Suprapubic skin (tissue), 4 donors: Measurements from ENCODE around the gene LCE1C. TPM values are rescaled to one million over a fixed set of nuclear protein-coding genes. Genes with fewer than 3 reads are reported as not detected.

Experiments
- DNase-seq, 2 donors: peaks; one replicate each; pipeline ENCODE4 v3.0.0-alpha.2; 2019; ENCODE audit warnings: low spot score in 2 of 2
- H3K27ac ChIP-seq: fragments of 200-600 bp; sonication (generic); one replicate; pipeline ENCODE4 v1.5.1; 2019
- H3K27me3 ChIP-seq: fragments of 200-600 bp; sonication (generic); one replicate; pipeline ENCODE4 v1.5.1; 2019
- H3K36me3 ChIP-seq: fragments of 200-600 bp; sonication (generic); one replicate; pipeline ENCODE4 v1.5.1; 2019
- H3K4me1 ChIP-seq: fragments of 200-600 bp; sonication (generic); one replicate; pipeline ENCODE4 v1.5.1; 2019
- H3K4me3 ChIP-seq: fragments of 200-600 bp; sonication (generic); one replicate; pipeline ENCODE4 v1.5.1; 2019; ENCODE audit warnings: mild to moderate bottlenecking
- H3K9me3 ChIP-seq: fragments of 200-600 bp; sonication (generic); one replicate; pipeline ENCODE4 v1.5.1; 2019
- CTCF ChIP-seq, 2 donors: fragments of 200-600 bp in 1 of 2; fragments of 450-650 bp in 1 of 2; sonication (generic) in 1 of 2; IDR thresholded peaks; one replicate each; pipeline ENCODE4 v1.5.1; 2016 to 2019; ENCODE audit warnings: antibody characterized with exemption in 2 of 2, mild to moderate bottlenecking in 1 of 2, moderate library complexity in 1 of 2
- EP300 ChIP-seq: sonication (generic); formaldehyde crosslinking; IDR thresholded peaks from one replicate; pipeline ENCODE4 v1.6.1; 2017; ENCODE audit warnings: antibody characterized with exemption
- POLR2A ChIP-seq, 2 donors: fragments of 450-650 bp; IDR thresholded peaks; one replicate each; pipeline ENCODE4 v1.6.1; 2017; ENCODE audit warnings: antibody characterized with exemption in 2 of 2, mild to moderate bottlenecking in 2 of 2, moderate library complexity in 2 of 2
- POLR2AphosphoS5 ChIP-seq, 3 donors: sonication (generic); formaldehyde crosslinking; IDR thresholded peaks; one replicate each; pipeline ENCODE4 v1.6.1; 2017; ENCODE audit warnings: antibody characterized with exemption in 3 of 3
- WGBS: methylation state at CpG from one replicate; pipeline ENCODE4 v1.1.5; 2018; 5-methylcytosine and 5-hydroxymethylcytosine counted together
- total RNA-seq, 4 donors: library from RNA; depleted of rRNA; stranded (reverse); fragments of >200 nt; gene quantifications; one replicate each; pipeline ENCODE4 v1.1.0, GENCODE V29; 2016

LCE1C gene
- total RNA-seq, 4 donors from 2014 or later, result 73.2 to 1,471 (median 1,283) TPM

DNA sequence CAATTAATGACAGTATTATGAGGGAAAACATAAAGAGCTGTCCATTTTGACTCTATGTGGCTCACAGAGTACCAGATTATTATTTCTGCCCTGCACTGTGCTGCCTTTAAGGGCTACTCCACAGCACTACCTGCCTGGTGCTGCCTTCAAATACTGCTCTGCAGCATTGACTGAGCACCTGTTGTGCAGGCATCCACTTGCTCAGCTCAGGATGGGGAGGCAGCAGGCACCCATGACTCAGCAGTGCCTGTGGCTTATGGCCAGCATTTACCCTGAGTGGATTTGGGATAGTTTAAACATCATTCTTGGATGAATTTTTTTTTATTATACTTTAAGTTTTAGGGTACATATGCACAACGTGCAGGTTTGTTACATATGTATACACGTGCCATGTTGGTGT, 49.6 kb downstream of the LCE1C start:
- Histone ChIP-seq H3K4me1 (peaks cover 24% of the 10 kb centered on the region), H3K9me3 (no peaks in the 10 kb centered on the region), H3K27ac (no peak overlapping the region), H3K27me3 (no peaks in the 10 kb centered on the region), H3K4me3 (no peak overlapping the region), H3K36me3 (no peaks in the 10 kb centered on the region)
- 67% methylated on average over 2 of the region's 2 CpGs for WGBS
- no peak for TF ChIP-seq POLR2A (IDR thresholded peaks at IDR 0.05)
- TF ChIP-seq EP300, result no peak
- no peak for TF ChIP-seq POLR2AphosphoS5 (IDR thresholded peaks at IDR 0.05)
- no peak for TF ChIP-seq CTCF (IDR thresholded peaks at IDR 0.05)
- DNase-seq, result no peak

Other genes with a start within 250 kb of the LCE1C start
- 10 to 100 TPM in 1 of 4 donors, 1 to 10 TPM in 2, not detected in 1; 4.8 to 19.0 (median 7.4) TPM for gene LCE3E, start 239.9 kb downstream of the LCE1C start, total RNA-seq
- 10 to 100 TPM in 2 of 4 donors, 1 to 10 TPM in 2; 3.7 to 27.1 (median 15.4) TPM for gene LCE3D, start 226.1 kb downstream of the LCE1C start, total RNA-seq
- not detected for gene LCE3C, start 206.4 kb downstream of the LCE1C start, total RNA-seq
- not detected for gene LCE3B, start 192.8 kb downstream of the LCE1C start, total RNA-seq
- gene LCE3A, start 183.5 kb downstream of the LCE1C start, total RNA-seq, result not detected
- gene LCE2D, start 143.3 kb downstream of the LCE1C start, total RNA-seq, result 100 to 1,000 TPM in 3 of 4 donors, 10 to 100 TPM in 1; 11.8 to 304 (median 222) TPM
- gene LCE2C, start 131.4 kb downstream of the LCE1C start, total RNA-seq, result 100 to 1,000 TPM in 3 of 4 donors, 10 to 100 TPM in 1; 66.5 to 669 (median 515) TPM
- 1,000 to 10,000 TPM in 2 of 4 donors, 100 to 1,000 TPM in 1, 10 to 100 TPM in 1; 91.9 to 1,442 (median 997) TPM for gene LCE2B, start 120.5 kb downstream of the LCE1C start, total RNA-seq
- gene LCE2A, start 108.3 kb downstream of the LCE1C start, total RNA-seq, result 100 to 1,000 TPM in 3 of 4 donors, 10 to 100 TPM in 1; 28.2 to 457 (median 159) TPM
- 1 to 10 TPM in 3 of 4 donors, not detected in 1; 3.0 to 7.7 (median 3.6) TPM for gene LCE4A, start 98.5 kb downstream of the LCE1C start, total RNA-seq
- gene KPRP, start 48.6 kb downstream of the LCE1C start, total RNA-seq, result 100 to 1,000 TPM in 3 of 4 donors, 10 to 100 TPM in 1; 20.9 to 138 (median 131) TPM
- 10 to 100 TPM in 3 of 4 donors, not detected in 1; 23.4 to 71.3 (median 42.8) TPM for gene LCE1F, start 31.5 kb downstream of the LCE1C start, total RNA-seq
- gene LCE1E, start 20.4 kb downstream of the LCE1C start, total RNA-seq, result 10 to 100 TPM in 3 of 4 donors, 1 to 10 TPM in 1; 5.5 to 71.0 (median 29.6) TPM
- 100 to 1,000 TPM in 2 of 4 donors, 10 to 100 TPM in 2; 32.8 to 203 (median 101) TPM for gene LCE1D, start 9.9 kb downstream of the LCE1C start, total RNA-seq
- 100 to 1,000 TPM in 3 of 4 donors, 10 to 100 TPM in 1; 29.6 to 197 (median 166) TPM for gene LCE1B, start 5.3 kb upstream of the LCE1C start, total RNA-seq
- gene LCE1A, start 20.8 kb upstream of the LCE1C start, total RNA-seq, result 100 to 1,000 TPM in 3 of 4 donors, 10 to 100 TPM in 1; 69.4 to 516 (median 417) TPM
- gene LCE6A, start 36.2 kb upstream of the LCE1C start, total RNA-seq, result 10 to 100 TPM in 3 of 4 donors, 1 to 10 TPM in 1; 3.0 to 95.6 (median 55.0) TPM
- gene LCE7A, start 53.3 kb upstream of the LCE1C start, total RNA-seq, result not detected
- gene SMCP, start 71.7 kb upstream of the LCE1C start, total RNA-seq, result not detected
- 100 to 1,000 TPM in 3 of 4 donors, 10 to 100 TPM in 1; 50.2 to 213 (median 138) TPM for gene IVL, start 101.9 kb upstream of the LCE1C start, total RNA-seq
- 10 to 100 TPM; 10.7 to 42.8 (median 18.2) TPM for gene SPRR5, start 140.6 kb upstream of the LCE1C start, total RNA-seq
- gene SPRR4, start 164.0 kb upstream of the LCE1C start, total RNA-seq, result 100 to 1,000 TPM in 2 of 4 donors, 10 to 100 TPM in 1, 1 to 10 TPM in 1; 1.4 to 478 (median 67.3) TPM
- gene SPRR1A, start 177.4 kb upstream of the LCE1C start, total RNA-seq, result 10 to 100 TPM in 1 of 4 donors, not detected in 3; 66.5 TPM
- not detected for gene SPRR3, start 195.1 kb upstream of the LCE1C start, total RNA-seq
- 100 to 1,000 TPM in 3 of 4 donors, 1 to 10 TPM in 1; 1.8 to 247 (median 172) TPM for gene SPRR1B, start 224.6 kb upstream of the LCE1C start, total RNA-seq
- gene SPRR2D, start 234.5 kb upstream of the LCE1C start, total RNA-seq, result 10 to 100 TPM in 3 of 4 donors, not detected in 1; 12.3 to 69.2 (median 56.6) TPM